ELF-1 (cell line): ENCODE results near the gene KMT2E.
"Not testable (repeated sequence)": the region's sequence is repeated elsewhere in the genome, so short reads cannot be mapped to it uniquely, and the experiment has no call there.

Experiments used
- DNase-seq: peaks from one replicate; pipeline ENCODE4 v3.0.0-alpha.2; 2016; ENCODE audit warnings: low read depth, low spot score

KMT2E gene

GRCh38 chr7:105026750-105027149 is 12.7 kb downstream of the KMT2E start:
- no peak for DNase-seq

GRCh38 chr7:105027176-105027853 is 13.3 kb downstream of the KMT2E start:
- DNase-seq: no peak

- no peak for DNase-seq
These were observed 14.0 kb downstream of the KMT2E start for GRCh38 chr7:105028004-105028403.

GRCh38 chr7:105028941-105029340 is 14.9 kb downstream of the KMT2E start:
- not testable (repeated sequence) for DNase-seq

- no peak for DNase-seq
These were observed 16.4 kb downstream of the KMT2E start for GRCh38 chr7:105030447-105030846.

- DNase-seq: no peak
These were observed 18.7 kb downstream of the KMT2E start for GRCh38 chr7:105032553-105033214.

GRCh38 chr7:105035349-105035748 is 21.3 kb downstream of the KMT2E start:
- DNase-seq: no peak

- no peak for DNase-seq
These were observed 22.5 kb downstream of the KMT2E start for GRCh38 chr7:105036217-105037168.

- no peak for DNase-seq
These were observed 23.3 kb downstream of the KMT2E start for GRCh38 chr7:105037319-105037718.

GRCh38 chr7:105044449-105045070 is 30.6 kb downstream of the KMT2E start:
- no peak for DNase-seq

GRCh38 chr7:105046414-105046813 is 32.4 kb downstream of the KMT2E start:
- no peak for DNase-seq

GRCh38 chr7:105047932-105048331 is 33.9 kb downstream of the KMT2E start:
- no peak for DNase-seq

GRCh38 chr7:105050493-105050892 is 36.5 kb downstream of the KMT2E start:
- no peak for DNase-seq

- not testable (repeated sequence) for DNase-seq
These were observed 36.9 kb downstream of the KMT2E start for GRCh38 chr7:105050899-105051298.

- no peak for DNase-seq
These were observed 41.1 kb downstream of the KMT2E start for GRCh38 chr7:105055084-105055483.

- no peak for DNase-seq
These were observed 41.6 kb downstream of the KMT2E start for GRCh38 chr7:105055621-105056020.

- no peak for DNase-seq
These were observed 43.5 kb downstream of the KMT2E start for GRCh38 chr7:105057472-105057871.

GRCh38 chr7:105060437-105060836 is 46.4 kb downstream of the KMT2E start:
- no peak for DNase-seq

- DNase-seq: no peak
These were observed 46.9 kb downstream of the KMT2E start for GRCh38 chr7:105060923-105061322.

GRCh38 chr7:105065104-105065503 is 51.1 kb downstream of the KMT2E start:
- no peak for DNase-seq

- DNase-seq: no peak
These were observed 53.7 kb downstream of the KMT2E start for GRCh38 chr7:105067691-105068090.

- DNase-seq: no peak
These were observed 54.9 kb downstream of the KMT2E start for GRCh38 chr7:105068886-105069285.
